GM21619 (cell line): Measurements from ENCODE around the gene AUH.
"Not testable (repeated sequence)": the region's sequence is repeated elsewhere in the genome, so short reads cannot be mapped to it uniquely, and the experiment has no call there.

Experiments
- ATAC-seq: cut with Tn5 transposase; IDR thresholded peaks from one replicate; pipeline ENCODE4 v1.9.1; 2021; ENCODE audit not compliant: unreplicated experiment

AUH gene, protein sequence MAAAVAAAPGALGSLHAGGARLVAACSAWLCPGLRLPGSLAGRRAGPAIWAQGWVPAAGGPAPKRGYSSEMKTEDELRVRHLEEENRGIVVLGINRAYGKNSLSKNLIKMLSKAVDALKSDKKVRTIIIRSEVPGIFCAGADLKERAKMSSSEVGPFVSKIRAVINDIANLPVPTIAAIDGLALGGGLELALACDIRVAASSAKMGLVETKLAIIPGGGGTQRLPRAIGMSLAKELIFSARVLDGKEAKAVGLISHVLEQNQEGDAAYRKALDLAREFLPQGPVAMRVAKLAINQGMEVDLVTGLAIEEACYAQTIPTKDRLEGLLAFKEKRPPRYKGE

DNA sequence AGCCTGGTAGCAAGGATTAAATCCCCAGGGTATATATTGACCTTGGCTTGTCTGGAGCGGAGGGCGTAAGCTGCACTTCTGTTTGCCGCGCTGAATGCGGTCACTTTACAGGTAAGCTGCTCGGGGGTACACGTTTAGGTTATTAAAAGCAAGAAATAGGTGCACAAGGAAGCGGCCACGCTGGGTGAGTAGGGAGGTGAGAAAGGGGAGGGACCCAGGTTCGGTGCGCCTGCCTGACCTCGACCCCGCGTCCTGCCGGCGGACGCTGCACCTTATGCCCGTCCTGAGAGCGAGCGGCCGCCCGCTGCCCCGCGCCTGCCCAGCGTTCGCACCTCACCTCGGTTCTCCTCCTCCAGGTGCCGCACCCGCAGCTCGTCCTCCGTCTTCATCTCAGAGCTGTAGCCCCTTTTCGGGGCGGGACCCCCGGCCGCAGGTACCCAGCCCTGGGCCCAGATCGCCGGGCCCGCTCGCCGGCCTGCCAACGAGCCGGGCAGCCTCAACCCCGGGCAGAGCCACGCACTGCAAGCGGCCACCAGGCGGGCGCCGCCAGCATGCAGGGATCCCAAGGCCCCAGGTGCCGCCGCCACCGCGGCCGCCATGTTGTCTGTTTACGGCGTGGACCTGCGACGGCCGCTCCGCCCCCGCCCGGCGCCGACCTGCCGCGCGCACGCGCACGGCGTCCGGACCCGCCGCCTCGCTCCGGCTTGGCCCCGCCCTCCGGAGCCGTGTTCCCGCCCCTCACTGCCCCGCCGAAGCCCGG is at the start of gene AUH:
Gene AUH (minus strand): TSS at position 628 of the 760 bp plus-strand sequence. CDS start 29 bp downstream, at position 599.
- ATAC-seq: peak; percentile 82

DNA sequence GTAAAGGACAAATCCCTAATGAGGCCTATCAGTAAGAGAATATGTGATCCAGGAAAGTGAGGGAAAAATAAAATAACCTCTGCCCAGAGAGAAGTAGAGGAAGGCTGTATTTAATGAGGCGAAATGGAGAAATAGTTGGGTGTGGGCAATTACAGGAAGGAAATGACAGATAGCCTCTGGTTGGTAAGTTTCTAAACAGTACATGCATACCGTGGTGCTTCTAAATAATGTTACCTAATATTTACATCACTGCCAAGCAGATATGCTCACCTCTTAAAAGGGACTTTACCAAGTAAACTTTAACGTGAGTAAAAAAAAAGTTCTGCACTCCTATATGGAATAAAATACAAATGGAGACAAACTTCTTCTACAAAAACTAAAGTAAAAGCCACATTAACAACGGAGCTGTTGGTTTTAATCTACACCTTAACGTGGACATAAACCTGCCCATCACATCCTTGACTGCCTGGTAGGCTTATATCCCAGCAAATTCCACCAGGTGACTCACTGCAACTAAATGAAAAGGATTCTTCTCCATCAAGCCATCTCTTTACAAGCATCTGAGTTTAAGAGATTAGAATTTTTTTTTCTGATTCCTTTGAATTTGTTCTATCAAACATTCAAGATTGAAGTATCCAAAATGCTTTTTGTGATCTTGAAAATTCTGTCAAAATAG is 49.5 kb upstream of the AUH start:
- ATAC-seq: no peak

DNA sequence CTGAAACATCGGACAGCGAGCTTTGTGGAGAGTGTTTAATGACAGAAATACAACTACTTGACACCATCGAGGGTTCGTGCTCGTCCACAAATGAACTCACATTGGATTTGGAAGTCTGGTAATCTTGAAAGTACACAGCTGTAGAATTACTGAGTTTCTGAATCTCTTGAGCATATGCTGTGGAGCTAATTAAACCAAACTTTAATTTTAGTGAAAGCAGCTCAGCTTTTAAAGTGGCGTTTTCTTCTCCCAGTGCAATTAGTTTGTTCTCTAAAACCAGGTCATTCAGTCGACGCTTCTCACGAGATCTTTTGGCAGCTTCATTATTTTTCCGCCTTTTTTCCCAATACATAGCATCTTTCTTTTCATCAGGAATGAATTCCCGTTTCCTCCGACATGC is 48.4 kb upstream of the AUH start:
- ATAC-seq: no peak

DNA sequence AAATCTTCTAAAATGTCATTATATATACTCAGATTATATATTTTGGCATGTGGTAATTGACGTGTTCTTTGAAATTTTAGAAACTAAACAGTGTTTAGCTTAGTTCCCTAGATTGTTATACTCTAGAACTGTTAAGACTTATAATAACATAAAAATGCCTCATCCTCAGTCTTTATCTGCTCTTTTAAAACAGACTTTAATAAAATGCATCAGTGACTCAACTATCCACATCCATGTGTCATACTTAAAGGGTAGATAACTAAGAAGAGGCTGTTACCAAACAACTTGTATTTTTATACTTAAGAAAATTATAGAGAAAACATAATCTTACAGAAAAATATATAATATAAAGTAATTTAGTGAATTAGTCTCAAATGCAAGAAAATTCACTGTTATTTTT is 46.8 kb upstream of the AUH start:
- no peak for ATAC-seq

DNA sequence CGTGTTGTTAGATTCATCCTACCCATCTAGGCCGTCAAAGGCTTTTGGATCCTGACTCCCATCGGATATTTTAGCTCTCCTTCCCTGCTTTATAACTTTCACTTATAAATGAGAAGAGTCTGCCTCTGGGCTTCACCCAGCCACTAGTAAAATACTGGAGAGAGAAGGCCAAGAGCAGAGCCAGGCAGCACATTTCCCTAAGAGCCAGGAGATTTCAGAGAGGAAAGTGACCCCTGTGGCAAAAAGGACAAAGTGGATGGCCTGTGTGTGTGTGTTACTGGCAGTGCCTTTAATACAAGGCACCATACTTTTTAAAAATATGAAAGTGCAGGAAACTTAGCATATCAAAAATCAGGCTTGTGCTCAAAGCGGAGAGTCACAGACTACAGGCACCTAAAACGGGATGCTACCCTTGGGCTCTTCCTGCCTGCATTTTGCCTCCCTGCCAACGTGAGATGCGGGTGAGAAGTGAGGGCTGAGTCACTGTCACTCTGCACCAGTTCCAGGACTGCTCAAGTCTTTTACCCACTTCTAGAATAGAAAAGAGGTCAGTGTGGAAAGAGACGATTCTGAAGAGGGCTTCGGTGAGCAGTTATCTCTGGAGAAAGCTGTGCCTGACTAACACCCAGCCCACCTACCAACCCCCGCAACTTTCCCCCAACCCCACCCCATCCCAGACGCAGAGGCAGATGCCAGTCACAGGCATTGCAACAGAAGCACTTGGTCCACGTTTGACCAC is 46.0 kb upstream of the AUH start:
- no peak for ATAC-seq

DNA sequence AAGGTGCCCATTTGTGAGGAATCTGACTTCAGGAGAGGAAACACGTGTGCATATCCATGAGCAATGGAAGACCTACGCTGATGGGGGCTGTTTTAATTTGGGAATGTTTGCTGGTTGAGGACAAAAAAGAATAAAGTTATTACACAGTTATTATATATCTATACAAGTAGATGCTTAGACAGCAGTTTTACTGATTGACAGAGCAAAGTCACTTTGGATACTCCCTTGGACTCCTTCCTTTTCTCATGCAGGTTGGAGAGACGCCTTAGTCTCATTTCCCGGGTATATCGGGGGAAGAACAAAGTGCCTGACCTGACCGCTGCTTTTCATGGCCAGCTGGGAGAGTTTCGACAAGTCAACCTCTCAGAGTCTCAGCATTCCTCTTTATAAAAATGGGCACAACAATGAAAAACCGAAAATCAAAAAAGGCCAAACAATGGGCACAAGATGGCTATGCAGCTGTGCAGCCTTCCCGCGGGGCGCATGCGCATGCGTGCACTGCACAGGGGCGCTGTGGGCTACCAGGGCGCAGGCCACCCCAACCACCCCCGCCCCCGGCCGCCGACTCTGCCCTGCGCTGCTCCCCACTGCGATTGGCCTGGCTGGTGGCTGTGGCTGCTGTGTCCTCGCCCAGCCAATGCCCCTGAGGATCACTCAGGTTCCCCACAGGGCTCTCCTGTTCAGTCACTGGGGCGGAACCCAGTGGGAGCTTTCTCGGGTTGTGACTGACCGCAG is 43.8 kb upstream of the AUH start:
- ATAC-seq: no peak

DNA sequence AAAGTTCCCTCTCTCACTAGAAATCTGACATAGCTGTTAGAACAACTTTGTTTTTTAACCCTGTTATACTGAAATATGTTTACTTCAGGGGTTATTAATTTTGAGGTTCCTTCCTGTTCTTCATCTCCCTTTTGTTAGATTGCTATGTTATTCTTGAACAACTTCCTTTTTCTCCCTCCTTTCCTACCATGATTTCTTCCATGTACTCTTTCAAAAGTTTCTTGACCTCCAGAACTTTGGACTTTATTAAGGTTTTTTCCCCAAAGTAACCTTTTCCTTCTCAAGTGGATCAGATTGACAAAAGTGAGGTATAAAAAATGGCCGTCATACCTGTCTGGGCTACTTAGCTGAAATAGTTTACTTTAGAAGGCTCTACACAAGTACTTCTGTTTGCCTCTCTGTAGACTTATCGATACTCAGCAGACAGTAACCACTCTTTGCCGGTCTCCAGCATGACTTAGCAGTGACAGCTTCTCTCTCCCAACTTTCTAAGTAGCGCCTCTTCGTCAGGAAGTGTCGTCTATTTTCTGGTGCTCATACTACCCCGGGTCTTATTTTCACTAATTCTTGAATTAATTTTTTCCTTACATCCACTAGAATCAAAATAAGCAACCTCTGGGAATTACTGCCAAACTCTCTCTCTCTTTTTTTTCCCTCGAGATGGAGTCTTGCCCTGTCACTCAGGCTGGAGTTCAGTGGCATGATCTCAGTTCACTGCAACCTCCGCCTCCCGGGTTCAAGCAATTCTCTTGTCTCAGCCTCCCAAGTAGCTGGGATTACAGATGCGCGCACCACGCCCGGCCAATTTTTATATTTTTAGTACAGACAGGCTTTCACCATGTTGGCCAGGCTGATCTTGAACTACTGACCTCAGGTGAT is 42.2 kb upstream of the AUH start:
- no peak for ATAC-seq

DNA sequence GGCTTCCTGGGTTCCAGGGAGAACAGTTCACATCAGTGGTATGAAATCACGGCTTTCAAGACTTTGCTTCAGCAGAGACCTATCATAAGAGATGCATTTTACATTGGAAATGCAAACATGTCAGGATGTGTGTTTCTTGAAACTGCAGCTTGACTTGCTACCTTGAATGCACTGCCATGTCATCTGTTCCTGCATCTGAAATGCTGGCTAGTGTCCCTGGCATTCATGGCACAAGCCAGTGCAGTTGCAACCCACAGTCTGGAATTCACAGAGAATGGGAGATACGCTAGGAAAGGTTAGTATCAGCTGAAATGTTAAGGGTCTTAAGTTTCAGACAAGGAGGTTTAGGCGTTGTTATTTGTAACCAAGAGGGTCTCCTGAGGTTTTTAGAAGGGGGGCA is 37.2 kb upstream of the AUH start:
- ATAC-seq: no peak

DNA sequence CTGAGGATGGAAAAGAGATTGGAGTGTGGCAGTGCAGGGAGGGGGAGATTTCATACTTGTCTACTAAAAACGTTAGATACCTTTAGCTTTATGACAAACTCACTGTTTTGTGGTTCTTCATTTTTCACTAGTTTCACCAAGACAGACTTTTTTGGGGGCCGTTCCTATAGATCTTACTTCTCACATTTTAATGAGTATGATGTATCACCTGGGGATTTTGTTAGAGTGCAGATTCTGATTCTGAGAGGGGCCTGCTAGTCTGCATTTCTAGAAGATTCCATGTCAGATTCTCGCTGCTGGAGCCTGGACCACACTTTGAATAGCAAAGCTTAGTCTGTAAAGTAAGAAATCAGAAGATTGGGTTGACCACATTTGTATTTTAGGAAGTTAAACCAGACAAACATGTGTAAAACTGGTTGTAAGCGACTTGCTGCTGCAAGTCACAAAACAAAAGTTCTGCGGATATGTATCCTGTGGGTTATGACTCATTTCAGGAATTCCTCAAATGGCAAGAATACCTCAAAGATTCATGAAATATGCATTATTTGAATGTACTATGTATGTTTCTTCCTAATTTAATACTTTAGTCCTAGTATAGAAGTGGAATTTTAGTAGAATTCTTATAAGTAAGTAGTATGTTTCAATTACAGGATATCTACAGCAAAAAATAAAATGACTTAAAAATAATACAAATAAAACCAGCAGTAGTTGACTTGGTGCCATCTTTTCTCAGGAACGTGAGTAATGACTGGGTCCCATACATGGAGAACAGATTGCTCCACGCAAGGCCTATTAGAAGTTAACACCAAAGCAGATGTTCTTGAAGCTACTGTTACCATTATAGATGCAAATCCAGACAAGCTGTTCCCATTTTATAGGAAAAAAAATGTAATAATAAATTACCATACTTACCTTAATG is 34.1 kb upstream of the AUH start:
- no peak for ATAC-seq

DNA sequence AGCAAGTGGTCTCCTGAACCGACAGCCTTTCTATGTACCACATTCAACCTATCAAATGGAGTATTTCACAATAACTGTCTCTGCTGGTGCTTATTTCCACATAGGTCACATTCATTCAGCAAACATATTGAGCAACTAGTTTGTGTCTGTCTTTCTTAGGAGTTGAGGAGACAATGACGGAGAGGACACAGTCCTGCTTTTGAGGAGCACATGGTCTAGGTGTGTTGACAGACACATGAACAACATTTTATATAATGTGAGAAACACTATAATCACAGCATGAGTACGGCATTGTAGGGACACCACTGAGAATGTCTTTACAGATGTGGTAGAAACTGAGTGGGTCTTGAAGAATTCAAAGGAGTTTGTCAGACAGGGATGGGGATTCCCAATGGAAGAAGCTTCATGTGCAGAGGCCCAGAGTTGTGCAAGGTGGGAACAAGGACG is 33.4 kb upstream of the AUH start:
- no peak for ATAC-seq

DNA sequence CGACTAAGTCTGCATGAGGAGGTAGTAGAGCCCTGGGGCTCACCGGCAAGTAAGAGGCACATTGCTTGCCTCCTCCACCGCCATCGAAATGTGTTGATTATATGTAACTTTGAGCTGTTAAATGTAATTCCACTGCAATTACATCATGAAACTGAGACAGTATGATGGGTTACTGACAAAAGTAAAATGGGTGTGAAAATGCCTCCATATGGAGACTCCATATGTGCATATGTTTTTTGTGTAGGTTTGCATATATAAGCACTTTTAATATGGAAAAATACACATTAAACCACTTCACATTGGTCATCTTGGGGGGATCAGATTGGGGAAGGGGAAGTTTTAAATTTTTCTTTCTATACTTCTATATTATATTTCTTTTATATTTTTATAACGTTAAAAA is 32.1 kb upstream of the AUH start:
- ATAC-seq: no peak

DNA sequence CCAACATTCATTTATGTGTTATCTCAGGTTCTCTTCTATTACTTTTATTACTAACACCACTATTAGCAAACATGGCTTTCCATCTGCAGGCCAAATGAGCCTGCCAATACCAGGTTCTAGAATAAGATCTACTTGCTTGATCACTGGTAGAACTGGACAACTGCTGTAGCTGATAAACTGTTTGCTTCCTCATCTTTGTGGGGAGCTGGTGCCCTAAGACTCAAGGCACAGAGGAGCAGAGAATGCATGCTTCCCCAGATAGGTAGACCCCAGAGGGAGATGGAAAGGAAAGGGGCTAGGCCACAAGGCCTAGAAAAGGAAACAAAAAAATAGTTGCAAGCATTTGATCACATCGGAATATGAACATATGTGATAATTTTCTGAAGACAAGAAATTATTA is 30.7 kb upstream of the AUH start:
- no peak for ATAC-seq

DNA sequence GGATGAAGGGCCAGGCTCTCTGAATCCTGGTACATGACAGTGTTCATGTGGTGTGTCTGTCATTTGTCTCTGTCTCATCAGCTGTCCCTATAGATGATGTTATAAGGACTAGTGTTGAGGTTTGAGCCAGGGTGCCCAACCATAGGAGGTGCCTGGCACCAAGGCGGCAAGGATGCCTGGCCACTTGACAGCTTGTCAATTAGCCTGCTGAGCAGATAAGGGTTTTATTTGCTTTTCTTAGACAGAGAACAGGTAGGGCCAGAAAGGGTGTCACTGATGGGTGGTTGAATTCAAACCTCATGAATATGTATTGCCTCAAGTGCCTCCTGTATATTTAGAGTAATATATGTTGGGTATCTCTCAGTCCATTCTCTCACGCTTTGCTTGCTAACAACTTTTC is 30.1 kb upstream of the AUH start:
- no peak for ATAC-seq

DNA sequence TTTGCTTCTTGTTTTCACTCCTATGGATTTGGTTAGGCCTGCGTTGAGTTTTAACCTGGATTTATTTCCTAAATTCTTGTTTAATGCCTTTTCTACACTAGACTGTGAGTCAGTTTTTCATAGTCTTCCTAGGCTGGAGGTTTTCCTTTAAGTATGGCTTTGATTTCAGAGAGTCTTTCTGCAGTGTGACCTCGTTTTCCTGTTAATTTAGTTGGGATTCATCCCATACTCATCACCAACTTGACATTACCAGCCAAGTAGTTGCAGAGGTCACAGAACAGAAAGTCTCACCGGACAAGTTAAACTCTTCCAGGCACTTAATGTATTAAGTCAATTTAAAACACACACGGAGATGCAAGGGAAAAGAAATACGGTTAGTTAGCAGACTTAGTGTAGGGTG is 29.7 kb upstream of the AUH start:
- no peak for ATAC-seq

DNA sequence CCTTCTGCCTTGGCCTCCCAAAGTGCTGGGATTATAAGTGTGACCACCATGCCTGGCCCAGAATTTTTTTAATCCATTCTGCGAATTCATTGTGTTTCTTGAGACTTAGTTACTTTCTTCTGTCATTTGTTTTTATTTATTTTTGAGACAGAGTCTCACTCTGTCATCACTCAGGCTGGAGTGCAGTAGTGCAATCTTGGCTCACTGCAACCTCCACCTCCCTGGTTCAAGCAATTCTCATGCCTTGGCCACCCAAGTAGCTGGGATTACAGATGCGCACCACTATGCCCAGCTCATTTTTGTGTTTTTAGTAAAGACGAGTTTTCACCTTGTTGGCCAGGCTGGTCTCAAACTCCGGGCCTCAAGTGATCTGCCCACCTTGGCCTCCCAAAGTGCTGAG is 28.0 kb upstream of the AUH start:
- ATAC-seq: not testable (repeated sequence)

DNA sequence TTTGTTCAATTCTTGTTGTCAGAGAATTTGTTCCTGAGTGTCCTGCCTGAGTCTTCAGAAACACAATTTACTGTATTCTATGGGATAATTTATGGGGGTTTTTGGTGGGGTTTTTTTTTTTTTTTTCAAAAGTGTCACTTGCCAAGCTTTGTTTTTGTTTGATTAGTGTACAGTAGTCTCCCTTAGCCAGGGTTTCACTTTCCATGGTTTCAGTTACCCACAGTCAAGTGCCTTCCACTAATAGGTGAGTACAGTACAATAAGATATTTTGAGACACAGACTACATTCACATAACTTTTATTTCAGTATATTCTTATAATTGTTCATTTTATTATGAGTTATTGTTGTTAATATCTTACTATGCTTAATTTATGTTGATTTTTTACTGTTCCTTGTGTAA is 25.0 kb upstream of the AUH start:
- ATAC-seq: no peak

DNA sequence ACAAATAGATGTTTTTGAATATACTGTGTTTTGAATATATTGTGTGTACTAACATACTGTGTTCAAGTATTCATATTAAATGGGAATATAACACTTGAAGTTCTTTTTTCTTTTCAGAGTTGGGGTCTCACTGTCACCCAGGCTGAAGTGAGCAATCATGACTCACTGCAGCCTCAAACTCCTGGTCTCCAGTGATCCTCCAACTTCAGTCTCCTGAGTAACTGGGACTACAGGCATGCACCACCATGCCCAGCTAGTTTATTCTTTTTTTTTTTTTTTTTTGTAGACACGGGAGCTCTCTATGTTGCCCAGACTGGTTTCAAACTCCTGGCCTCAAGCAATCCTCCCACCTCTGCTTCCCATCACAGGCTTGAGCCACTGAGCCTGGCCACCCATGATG is 23.2 kb upstream of the AUH start:
- no peak for ATAC-seq

DNA sequence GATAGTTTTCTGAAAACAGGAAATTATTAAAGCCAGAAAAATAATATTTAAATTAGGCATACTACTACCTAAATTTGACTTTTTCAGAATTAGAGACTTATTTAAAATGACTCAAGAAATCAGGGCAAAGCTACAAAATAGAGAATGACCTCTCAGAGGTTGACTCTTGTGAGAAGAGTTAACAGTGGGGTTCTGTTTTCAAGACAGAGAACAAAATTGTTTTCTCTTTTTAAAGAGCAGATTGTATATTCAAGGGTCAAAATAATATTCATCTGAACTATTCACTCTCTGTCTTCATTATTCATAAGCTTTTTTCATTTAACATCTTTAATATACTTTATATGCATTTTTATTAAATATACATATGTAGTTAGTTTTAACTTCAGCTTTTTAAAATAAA is 21.9 kb upstream of the AUH start:
- ATAC-seq: no peak

DNA sequence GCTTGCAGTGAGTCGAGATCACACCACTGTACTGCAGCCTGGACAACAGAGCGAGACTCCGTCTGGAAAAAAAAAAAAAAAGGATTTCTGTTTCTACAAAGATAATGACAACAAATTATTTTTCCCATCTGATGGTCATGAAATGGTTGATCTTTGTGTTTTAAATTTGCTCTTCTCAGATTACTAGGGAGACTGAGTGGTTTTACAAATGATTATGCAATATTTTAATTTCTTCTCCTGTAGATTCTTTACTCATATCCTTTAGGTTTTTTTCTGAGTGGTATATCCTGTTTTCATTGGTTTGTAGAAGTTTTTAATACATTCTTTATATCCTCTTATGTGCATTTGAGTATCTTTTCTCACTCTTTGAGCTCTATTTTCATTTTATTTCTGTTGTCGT is 20.6 kb upstream of the AUH start:
- no peak for ATAC-seq
